ENCODE data around the gene TRIM7. TPM values are rescaled to one million over a fixed set of nuclear protein-coding genes. Genes with fewer than 3 reads are reported as not detected.
"Not testable (repeated sequence)": the region's sequence is repeated elsewhere in the genome, so short reads cannot be mapped to it uniquely, and the experiment has no call there.

The TRIM7 gene
- polyA plus RNA-seq, 10 donors, result 5.8 to 21.7 (median 12.3) TPM

GRCh38 chr5:181195249-181195761, 9.7 kb downstream of the TRIM7 start:
- no peak for DNase-seq

GRCh38 chr5:181194489-181195248, 10.3 kb downstream of the TRIM7 start:
- no peak for DNase-seq

- DNase-seq, result no peak
These were observed 11.3 kb downstream of the TRIM7 start for GRCh38 chr5:181193656-181194055.

GRCh38 chr5:181192337-181193046, 12.5 kb downstream of the TRIM7 start:
- peak in 1 of 3 donors; percentile 48 for DNase-seq

- DNase-seq, result peak; percentile 95 to 99 (median 96)
These were observed 13.3 kb downstream of the TRIM7 start for GRCh38 chr5:181191526-181192336.

GRCh38 chr5:181190711-181191525, 14.1 kb downstream of the TRIM7 start:
- DNase-seq, result no peak

GRCh38 chr5:181189962-181190710, 14.9 kb downstream of the TRIM7 start:
- peak in 1 of 3 donors; percentile 49 for DNase-seq

- DNase-seq, result peak in 1 of 3 donors; percentile 70
These were observed 15.5 kb downstream of the TRIM7 start for GRCh38 chr5:181189363-181189961.

- peak; percentile 85 to 93 (median 89) for DNase-seq
These were observed 16.2 kb downstream of the TRIM7 start for GRCh38 chr5:181188700-181189362.

- peak in 2 of 3 donors; percentile 71 to 82 for DNase-seq
These were observed 17.3 kb downstream of the TRIM7 start for GRCh38 chr5:181187500-181188213.

GRCh38 chr5:181186986-181187499, 18.0 kb downstream of the TRIM7 start:
- no peak for DNase-seq

- no peak for DNase-seq
These were observed 19.0 kb downstream of the TRIM7 start for GRCh38 chr5:181186022-181186421.

GRCh38 chr5:181185560-181185959, 19.4 kb downstream of the TRIM7 start:
- DNase-seq, result no peak

GRCh38 chr5:181184845-181185216, 20.2 kb downstream of the TRIM7 start:
- DNase-seq, result no peak

- DNase-seq, result no peak
These were observed 22.3 kb downstream of the TRIM7 start for GRCh38 chr5:181182651-181183050.

- peak in 1 of 3 donors; percentile 72 for DNase-seq
These were observed 23.1 kb downstream of the TRIM7 start for GRCh38 chr5:181181650-181182565.

GRCh38 chr5:181177559-181177958, 27.4 kb downstream of the TRIM7 start:
- DNase-seq, result not testable (repeated sequence)

Measured in muscle of back (tissue), 11 donors.